SK-N-SH treated with all-trans-retinoic acid at 6 μM for 48 hours (cell line): ENCODE data around the gene KHDRBS2.

Source experiments
- ARNTL ChIP-seq: fragments of 450-650 bp; formaldehyde crosslinking; IDR thresholded peaks from 2 replicates; pipeline ENCODE4 v1.5.0; 2020; ENCODE audit warnings: low read depth, mild to moderate bottlenecking, moderate library complexity, borderline replicate concordance
- CREB5 ChIP-seq: fragments of 250-450 bp; sonication (Bioruptor Pico); IDR thresholded peaks from 2 replicates; pipeline ENCODE4 v1.5.1; 2020; ENCODE audit warnings: low read depth, mild to moderate bottlenecking, moderate library complexity
- ESRRG ChIP-seq: fragments of 250-450 bp; sonication (Bioruptor Pico); IDR thresholded peaks from 2 replicates; pipeline ENCODE4 v1.6.1; 2021; ENCODE audit warnings: mild to moderate bottlenecking
- RARB ChIP-seq: fragments of 250-450 bp; sonication (Bioruptor Pico); IDR thresholded peaks from 2 replicates; pipeline ENCODE4 v1.8.0; 2021; ENCODE audit warnings: mild to moderate bottlenecking, moderate library complexity
- ZFP30 ChIP-seq: fragments of 450-650 bp; formaldehyde crosslinking; IDR thresholded peaks from 2 replicates; pipeline ENCODE4 v1.5.0; 2022; ENCODE audit warnings: mild to moderate bottlenecking, moderate library complexity
- TF ChIP-seq, protein P1 (sequence below): fragments of 250-450 bp; sonication (Bioruptor Pico); IDR thresholded peaks from 2 replicates; pipeline ENCODE4 v1.8.0; 2020; ENCODE audit warnings: mild to moderate bottlenecking, moderate library complexity, borderline replicate concordance

- TF ChIP-seq ARNTL (CRISPR knock-in tag) (no peak), RARB (CRISPR knock-in tag) (no peak), ZFP30 (CRISPR knock-in tag) (no peak), ESRRG (CRISPR knock-in tag) (no peak), CREB5 (CRISPR knock-in tag) (no peak)
- TF ChIP-seq, protein P1, sequence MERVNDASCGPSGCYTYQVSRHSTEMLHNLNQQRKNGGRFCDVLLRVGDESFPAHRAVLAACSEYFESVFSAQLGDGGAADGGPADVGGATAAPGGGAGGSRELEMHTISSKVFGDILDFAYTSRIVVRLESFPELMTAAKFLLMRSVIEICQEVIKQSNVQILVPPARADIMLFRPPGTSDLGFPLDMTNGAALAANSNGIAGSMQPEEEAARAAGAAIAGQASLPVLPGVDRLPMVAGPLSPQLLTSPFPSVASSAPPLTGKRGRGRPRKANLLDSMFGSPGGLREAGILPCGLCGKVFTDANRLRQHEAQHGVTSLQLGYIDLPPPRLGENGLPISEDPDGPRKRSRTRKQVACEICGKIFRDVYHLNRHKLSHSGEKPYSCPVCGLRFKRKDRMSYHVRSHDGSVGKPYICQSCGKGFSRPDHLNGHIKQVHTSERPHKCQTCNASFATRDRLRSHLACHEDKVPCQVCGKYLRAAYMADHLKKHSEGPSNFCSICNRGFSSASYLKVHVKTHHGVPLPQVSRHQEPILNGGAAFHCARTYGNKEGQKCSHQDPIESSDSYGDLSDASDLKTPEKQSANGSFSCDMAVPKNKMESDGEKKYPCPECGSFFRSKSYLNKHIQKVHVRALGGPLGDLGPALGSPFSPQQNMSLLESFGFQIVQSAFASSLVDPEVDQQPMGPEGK (CRISPR knock-in tag) = no peak
These were observed 338.6 kb downstream of the KHDRBS2 start for GRCh38 chr6:61947311-61947947.
